WTC11 (cell line): ENCODE data around the gene PAAF1. TPM values are rescaled to one million over a fixed set of nuclear protein-coding genes. Genes with fewer than 3 reads are reported as not detected.

Experiments used
- total RNA-seq: library from RNA; stranded (reverse); gene quantifications from 3 replicates; pipeline ENCODE4 v1.2.3, GENCODE V29; 2021
- TF ChIP-seq, protein P1 (sequence below): sonication (generic); formaldehyde crosslinking; IDR thresholded peaks from 2 replicates; pipeline ENCODE4 v1.8.1; 2022; ENCODE audit warnings: low read depth, mild to moderate bottlenecking, moderate library complexity, missing genetic modification reagents, borderline replicate concordance

PAAF1 gene
- total RNA-seq, 1 experiment from 2014 or later, result 27.7 TPM

DNA sequence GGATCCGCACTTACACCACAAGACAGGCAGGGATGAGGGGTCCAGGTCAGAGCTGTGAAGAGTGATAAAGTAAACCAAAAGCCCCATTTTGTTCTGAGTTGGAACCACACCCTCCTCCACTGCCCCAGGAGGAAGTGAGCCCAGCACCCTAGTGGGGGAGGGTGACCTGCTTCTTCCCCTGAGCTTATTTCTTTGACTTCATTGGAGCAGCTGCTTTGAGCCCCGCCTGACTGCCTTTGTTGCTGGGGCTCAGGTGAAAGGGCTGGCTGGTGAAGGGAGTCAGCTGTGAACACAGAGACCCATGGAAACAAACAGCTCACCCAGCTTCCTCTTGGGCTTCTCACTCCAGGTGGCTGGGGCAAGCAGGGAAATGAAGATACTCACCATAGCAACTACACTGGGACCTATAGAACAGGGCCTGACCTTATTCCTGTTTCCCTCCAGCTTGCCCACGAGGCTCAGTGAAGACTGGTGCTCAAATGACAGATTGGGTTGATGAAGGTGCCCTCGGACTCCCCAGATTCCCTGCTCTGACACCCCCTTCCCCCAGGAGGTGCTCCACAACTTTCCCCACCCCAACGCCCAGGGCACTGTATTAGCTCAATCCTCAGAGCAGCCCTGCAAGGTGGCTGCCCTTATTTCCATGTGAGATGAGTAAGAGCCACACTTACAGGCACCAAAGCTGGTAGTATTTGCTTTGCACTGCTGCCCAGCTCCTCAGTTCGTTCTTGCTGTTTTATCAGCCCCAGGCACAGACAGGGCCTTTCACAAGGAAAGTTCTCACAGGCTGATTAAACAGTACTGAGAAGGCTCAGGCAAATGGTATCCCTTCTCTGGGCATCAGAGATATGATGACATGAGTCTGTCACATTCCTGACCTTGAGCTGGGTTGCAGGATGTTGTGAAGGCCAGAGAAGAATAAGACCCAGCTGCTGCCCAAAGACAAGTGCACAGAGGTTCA is 103.5 kb downstream of the PAAF1 start (continued):
- TF ChIP-seq, protein P1, sequence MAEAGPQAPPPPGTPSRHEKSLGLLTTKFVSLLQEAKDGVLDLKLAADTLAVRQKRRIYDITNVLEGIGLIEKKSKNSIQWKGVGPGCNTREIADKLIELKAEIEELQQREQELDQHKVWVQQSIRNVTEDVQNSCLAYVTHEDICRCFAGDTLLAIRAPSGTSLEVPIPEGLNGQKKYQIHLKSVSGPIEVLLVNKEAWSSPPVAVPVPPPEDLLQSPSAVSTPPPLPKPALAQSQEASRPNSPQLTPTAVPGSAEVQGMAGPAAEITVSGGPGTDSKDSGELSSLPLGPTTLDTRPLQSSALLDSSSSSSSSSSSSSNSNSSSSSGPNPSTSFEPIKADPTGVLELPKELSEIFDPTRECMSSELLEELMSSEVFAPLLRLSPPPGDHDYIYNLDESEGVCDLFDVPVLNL (CRISPR knock-in tag), result no peak

Other genes starting within 250 kb of the PAAF1 start
- gene PLEKHB1, start 230.4 kb upstream of the PAAF1 start, total RNA-seq, result 11.4 to 15.8 TPM (median 12.0 TPM) in 3 replicates
- gene RAB6A, start 115.9 kb upstream of the PAAF1 start, total RNA-seq, result 103 to 114 TPM (median 107 TPM) in 3 replicates
- 38.7 to 40.6 TPM (median 39.4 TPM) in 3 replicates for gene MRPL48, start 89.1 kb upstream of the PAAF1 start, total RNA-seq
- gene COA4, start 153 bp upstream of the PAAF1 start, total RNA-seq, result 105 to 114 TPM (median 107 TPM) in 3 replicates
- gene DNAJB13, start 74.0 kb downstream of the PAAF1 start, total RNA-seq, result 0.18 to 0.24 TPM (median 0.21 TPM) in 3 replicates
- gene UCP2, start 105.8 kb downstream of the PAAF1 start, total RNA-seq, result 54.0 to 66.8 TPM (median 64.2 TPM) in 3 replicates
- 0.50 to 0.73 TPM (median 0.55 TPM) in 3 replicates for gene UCP3, start 132.1 kb downstream of the PAAF1 start, total RNA-seq